Mesenchymal stem cell (in vitro differentiated cells and primary cell): ENCODE results near the gene SETD1A.

Experiments used
- DNase-seq: peaks from one replicate; pipeline ENCODE4 v3.0.0-alpha.2; 2013
- H2AFZ ChIP-seq: one replicate; pipeline ENCODE4 v1.6.1; 2013; ENCODE audit warnings: low read depth, mild to moderate bottlenecking, control low read depth, inconsistent platforms, low read length, moderate library complexity
- H2AK5ac ChIP-seq: 2 replicates; pipeline ENCODE4 v1.6.1; 2013; ENCODE audit warnings: low read length, moderate library complexity, mild to moderate bottlenecking, inconsistent platforms; ENCODE audit not compliant: severe bottlenecking
- H2BK120ac ChIP-seq: one replicate; pipeline ENCODE4 v1.6.1; 2013; ENCODE audit warnings: low read depth, mild to moderate bottlenecking, inconsistent platforms, low read length, moderate library complexity
- H2BK12ac ChIP-seq, 2 experiments: one replicate each; pipeline ENCODE4 v1.6.1; 2013; ENCODE audit warnings: inconsistent platforms in 2 of 2, low read length in 2 of 2, mild to moderate bottlenecking in 2 of 2, moderate library complexity in 2 of 2, control low read depth in 1 of 2
- H2BK15ac ChIP-seq: one replicate; pipeline ENCODE4 v1.6.1; 2013; ENCODE audit warnings: mild to moderate bottlenecking, low read depth, inconsistent platforms; ENCODE audit not compliant: poor library complexity, severe bottlenecking
- H2BK5ac ChIP-seq: 2 replicates; pipeline ENCODE4 v1.6.1; 2013; ENCODE audit warnings: low read depth, mild to moderate bottlenecking, low read length, control low read depth, inconsistent platforms; ENCODE audit not compliant: poor library complexity, severe bottlenecking
- H3K14ac ChIP-seq, 2 experiments: one replicate each; pipeline ENCODE4 v1.6.1; 2013; ENCODE audit warnings: inconsistent platforms in 2 of 2, low read length in 2 of 2, control low read depth in 1 of 2, mild to moderate bottlenecking in 1 of 2, moderate library complexity in 1 of 2
- H3K18ac ChIP-seq, 2 experiments: one replicate each; pipeline ENCODE4 v1.6.1; 2013; ENCODE audit warnings: inconsistent platforms in 2 of 2, low read length in 2 of 2, control low read depth in 1 of 2, low read depth in 1 of 2, mild to moderate bottlenecking in 1 of 2
- H3K23ac ChIP-seq, 2 experiments: one replicate each; pipeline ENCODE4 v1.6.1; 2013; ENCODE audit warnings: inconsistent platforms in 2 of 2, low read length in 2 of 2, mild to moderate bottlenecking in 2 of 2, moderate library complexity in 2 of 2, control low read depth in 1 of 2
- H3K27ac ChIP-seq: 2 replicates; pipeline ENCODE4 v1.5.1; 2013; ENCODE audit warnings: mild to moderate bottlenecking, moderate library complexity, low read length, control low read depth, inconsistent platforms; ENCODE audit not compliant: poor library complexity, severe bottlenecking
- H3K27me3 ChIP-seq, 2 experiments: 2 replicates each; pipeline versions ENCODE4 v1.6.1 to v1.7.0; 2013; ENCODE audit warnings: low read length in 2 of 2, mild to moderate bottlenecking in 2 of 2, moderate library complexity in 2 of 2, control low read depth in 1 of 2, inconsistent platforms in 1 of 2; ENCODE audit not compliant: control insufficient read depth in 1 of 2, insufficient read depth in 1 of 2
- H3K36me3 ChIP-seq, 2 experiments: 2 replicates each; pipeline versions ENCODE4 v1.6.1 to v1.7.0; 2013; ENCODE audit warnings: low read length in 2 of 2, control low read depth in 1 of 2, inconsistent platforms in 1 of 2, low read depth in 1 of 2, mild to moderate bottlenecking in 1 of 2; ENCODE audit not compliant: insufficient read depth in 2 of 2, control insufficient read depth in 1 of 2
- H3K4ac ChIP-seq, 2 experiments: one replicate each; pipeline ENCODE4 v1.6.1; 2013; ENCODE audit warnings: inconsistent platforms in 2 of 2, low read length in 2 of 2, mild to moderate bottlenecking in 2 of 2, moderate library complexity in 2 of 2, control low read depth in 1 of 2, low read depth in 1 of 2
- H3K4me1 ChIP-seq: 2 replicates; pipeline ENCODE4 v1.6.1; 2013; ENCODE audit warnings: low read depth, low read length, control low read depth; ENCODE audit not compliant: control insufficient read depth, insufficient read depth
- H3K4me2 ChIP-seq: 2 replicates; pipeline ENCODE4 v1.6.1; 2013; ENCODE audit warnings: low read length, mild to moderate bottlenecking, inconsistent platforms; ENCODE audit not compliant: poor library complexity, severe bottlenecking
- H3K4me3 ChIP-seq, 2 experiments: 2 replicates each; pipeline versions ENCODE4 v1.5.1 to v1.7.0; 2013; ENCODE audit warnings: low read length in 2 of 2, mild to moderate bottlenecking in 2 of 2, control low read depth in 1 of 2, low read depth in 1 of 2; ENCODE audit not compliant: insufficient read depth in 1 of 2
- H3K79me1 ChIP-seq: replicated peaks from 2 replicates; pipeline ENCODE4 v1.6.1; 2013; ENCODE audit warnings: mild to moderate bottlenecking, control low read depth, low read length, inconsistent platforms; ENCODE audit not compliant: poor library complexity, severe bottlenecking
- H3K9ac ChIP-seq: 2 replicates; pipeline ENCODE4 v1.7.0; 2013; ENCODE audit warnings: mild to moderate bottlenecking, low read length, moderate library complexity
- H3K9me3 ChIP-seq: 2 replicates; pipeline ENCODE4 v1.7.0; 2013; ENCODE audit warnings: mild to moderate bottlenecking, low read length; ENCODE audit not compliant: control insufficient read depth
- H4K8ac ChIP-seq: one replicate; pipeline ENCODE4 v1.6.1; 2013; ENCODE audit warnings: inconsistent platforms, mild to moderate bottlenecking, low read length, moderate library complexity
- H4K91ac ChIP-seq: one replicate; pipeline ENCODE4 v1.6.1; 2013; ENCODE audit warnings: mild to moderate bottlenecking, low read length, inconsistent platforms
- WGBS: methylation state at CpG from one replicate; pipeline ENCODE4 v1.1.7; 2013; ENCODE audit warnings: mixed read lengths; 5-methylcytosine and 5-hydroxymethylcytosine counted together

The SETD1A gene

GRCh38 chr16:30954993-30955392, 2.6 kb upstream of the SETD1A start:
- WGBS = 87% methylated on average over 8 of the region's 8 CpGs
- no peak overlapping the region for H2AFZ ChIP-seq

GRCh38 chr16:30956601-30957455, 726 bp upstream of the SETD1A start:
- H3K14ac ChIP-seq = no peak overlapping the region
- DNase-seq = peak; percentile 94
- H3K36me3 ChIP-seq = peaks cover 32 to 33% of the 10 kb centered on the region in 2 experiments
- H3K4me1 ChIP-seq = peaks cover 22% of the 10 kb centered on the region
- H3K18ac ChIP-seq = peak overlapping the region; percentile 86 to 100
- H2AK5ac ChIP-seq = peak overlapping the region; percentile 14
- H4K91ac ChIP-seq = peak overlapping the region; percentile 81
- peak overlapping the region; percentile 50 to 55 for H3K4ac ChIP-seq
- peak overlapping the region; percentile 5 for H2AFZ ChIP-seq
- peak overlapping the region; percentile 87 for H2BK5ac ChIP-seq
- H3K79me1 ChIP-seq = peaks cover 27% of the 10 kb centered on the region
- peak overlapping the region; percentile 100 for H3K9ac ChIP-seq
- H3K27me3 ChIP-seq = no peaks in the 10 kb centered on the region
- peak overlapping the region; percentile 79 for H3K4me2 ChIP-seq
- H2BK15ac ChIP-seq = no peak overlapping the region
- peak overlapping the region; percentile 74 for H4K8ac ChIP-seq
- no peak overlapping the region for H3K23ac ChIP-seq
- H3K27ac ChIP-seq = peak overlapping the region; percentile 99
- peak overlapping the region; percentile 14 to 63 for H2BK12ac ChIP-seq
- no peaks in the 10 kb centered on the region for H3K9me3 ChIP-seq
- H2BK120ac ChIP-seq = peak overlapping the region; percentile 44
- peak overlapping the region; percentile 80 to 94 for H3K4me3 ChIP-seq
- 33% methylated on average over 42 of the region's 42 CpGs for WGBS

More at GRCh38 chr16:30954993-30955392, 2.6 kb upstream of the SETD1A start:
- no peak overlapping the region for H2BK5ac ChIP-seq
- no peak overlapping the region for H3K9ac ChIP-seq
- H2BK15ac ChIP-seq = no peak overlapping the region
- no peaks in the 10 kb centered on the region for H3K9me3 ChIP-seq
- H3K23ac ChIP-seq = no peak overlapping the region
- no peak overlapping the region for H3K4me2 ChIP-seq
- H4K91ac ChIP-seq = no peak overlapping the region
- no peak overlapping the region for H2BK120ac ChIP-seq
- no peak overlapping the region for H2AK5ac ChIP-seq
- H3K4me1 ChIP-seq = peaks cover 33% of the 10 kb centered on the region
- H3K4me3 ChIP-seq = no peak overlapping the region
- no peak overlapping the region for H3K4ac ChIP-seq
- no peak overlapping the region for H3K14ac ChIP-seq
- H3K27me3 ChIP-seq = no peaks in the 10 kb centered on the region
- no peak overlapping the region for H3K18ac ChIP-seq
- no peak overlapping the region for H2BK12ac ChIP-seq
- H3K79me1 ChIP-seq = peaks cover 21% of the 10 kb centered on the region
- peaks cover 20 to 21% of the 10 kb centered on the region in 2 experiments for H3K36me3 ChIP-seq
- H4K8ac ChIP-seq = no peak overlapping the region
- H3K27ac ChIP-seq = no peak overlapping the region
- DNase-seq = no peak

- no peak overlapping the region for H4K8ac ChIP-seq
- H2AFZ ChIP-seq = no peak overlapping the region
- no peak overlapping the region for H2BK12ac ChIP-seq
- H4K91ac ChIP-seq = no peak overlapping the region
- H3K27me3 ChIP-seq = no peaks in the 10 kb centered on the region
- WGBS = 27% methylated on average over 45 of the region's 55 CpGs
- no peak overlapping the region for H3K23ac ChIP-seq
- H2BK5ac ChIP-seq = peak overlapping the region; percentile 100
- DNase-seq = peak; percentile 70
- H3K79me1 ChIP-seq = peaks cover 33% of the 10 kb centered on the region
- H3K4me1 ChIP-seq = peaks cover 17% of the 10 kb centered on the region
- peak overlapping the region; percentile 100 for H3K9ac ChIP-seq
- H3K18ac ChIP-seq = peak overlapping the region in 1 of 2 experiments; percentile 98
- H3K14ac ChIP-seq = no peak overlapping the region
- peaks cover 37 to 42% of the 10 kb centered on the region in 2 experiments for H3K36me3 ChIP-seq
- H2BK15ac ChIP-seq = peak overlapping the region; percentile 32
- H3K9me3 ChIP-seq = no peaks in the 10 kb centered on the region
- H3K4ac ChIP-seq = no peak overlapping the region
- peak overlapping the region; percentile 100 for H2BK120ac ChIP-seq
- peak overlapping the region; percentile 56 for H3K4me2 ChIP-seq
- H3K4me3 ChIP-seq = peak overlapping the region; percentile 80 to 94
- no peak overlapping the region for H3K27ac ChIP-seq
- no peak overlapping the region for H2AK5ac ChIP-seq
Observed at GRCh38 chr16:30958175-30959079, 873 bp downstream of the SETD1A start.

GRCh38 chr16:30961384-30961783, 3.8 kb downstream of the SETD1A start:
- WGBS = over 99% methylated on average over 10 of the region's 11 CpGs
- Histone ChIP-seq H4K91ac (no peak overlapping the region), H3K4me1 (peaks cover 12% of the 10 kb centered on the region), H3K36me3 (peaks cover 66 to 67% of the 10 kb centered on the region in 2 experiments), H3K27me3 (no peaks in the 10 kb centered on the region), H2BK120ac (no peak overlapping the region), H2AK5ac (no peak overlapping the region), H3K14ac (no peak overlapping the region), H2AFZ (no peak overlapping the region), H3K79me1 (peaks cover 54% of the 10 kb centered on the region), H4K8ac (no peak overlapping the region), H3K4me3 (no peak overlapping the region), H3K4ac (no peak overlapping the region), H3K9me3 (no peaks in the 10 kb centered on the region), H3K23ac (no peak overlapping the region), H3K18ac (no peak overlapping the region), H2BK12ac (no peak overlapping the region), H2BK15ac (no peak overlapping the region), H3K4me2 (no peak overlapping the region), H3K27ac (no peak overlapping the region), H2BK5ac (no peak overlapping the region), H3K9ac (no peak overlapping the region)
- no peak for DNase-seq
